K562 (cell line): ENCODE measurements around the gene RNASE2. TPM values are rescaled to one million over a fixed set of nuclear protein-coding genes. Genes with fewer than 3 reads are reported as not detected.

Experiments used
- ESRRB ChIP-seq: fragments of 250-450 bp; sonication (Bioruptor Pico); IDR thresholded peaks from 2 replicates; pipeline ENCODE4 v1.5.0; 2020; ENCODE audit warnings: mild to moderate bottlenecking, moderate library complexity, borderline replicate concordance
- RERE ChIP-seq: sonication (generic); formaldehyde crosslinking; IDR thresholded peaks from 2 replicates; pipeline ENCODE4 v1.8.0; 2023; ENCODE audit warnings: missing genetic modification reagents, mild to moderate bottlenecking, borderline replicate concordance
- TFAP4 ChIP-seq: sonication (generic); formaldehyde crosslinking; IDR thresholded peaks from 2 replicates; pipeline ENCODE4 v1.8.0; 2022; ENCODE audit warnings: missing genetic modification reagents, mild to moderate bottlenecking, moderate library complexity, borderline replicate concordance
- ZBTB40 ChIP-seq, 2 experiments: fragments of 450-650 bp in 1 of 2; sonication (generic) in 1 of 2; formaldehyde crosslinking in 1 of 2; IDR thresholded peaks; 2 replicates each; pipeline versions ENCODE4 v1.7.1 to v1.9.0; 2016 to 2022; ENCODE audit warnings: inconsistent platforms in 1 of 2, mild to moderate bottlenecking in 1 of 2, missing genetic modification reagents in 1 of 2
- polyA plus RNA-seq, 8 experiments: library from polyadenylated mRNA; depleted of rRNA in 4 of 8; stranded (reverse) in 5 of 8; unstranded in 3 of 8; fragments of >200 nt; fragmentation: Nextera tagmentation in 2 of 8; fragmentation: Illumina TruSeq in 1 of 8; extraction: Ambion mirVana in 2 of 8; extraction: Trizol in 1 of 8; gene quantifications; 2 replicates each; pipeline versions ENCODE4 v1.2.1 to v1.2.3, GENCODE V29; 2011 to 2014; ENCODE audit warnings: inconsistent platforms in 1 of 8, missing spikeins in 1 of 8
- total RNA-seq, 7 experiments: library from RNA; depleted of rRNA in 6 of 7; stranded (reverse); fragments of >200 nt in 6 of 7; fragmentation: Illumina TruSeq in 2 of 7; extraction: Trizol in 2 of 7; gene quantifications; 2 replicates each; pipeline versions ENCODE4 v1.2.1 to v1.2.3, GENCODE V29; 2011 to 2021; ENCODE audit warnings: low replicate concordance in 1 of 7

Gene RNASE2
- total and polyA plus RNA-seq, 9 of the 15 experiments (the other 6 are each of a cell fraction or from before 2014, with no cell fraction given) = not detected

GRCh38 chr14:20973501-20973900 lies 18.2 kb downstream of the RNASE2 start (continued):
- TF ChIP-seq ZBTB40 (IDR thresholded peaks at IDR 0.05) (no peak), ZBTB40 (CRISPR knock-in tag; IDR thresholded peaks at IDR 0.05) (no peak), ESRRB (CRISPR knock-in tag) (no peak), RERE (CRISPR knock-in tag) (no peak), TFAP4 (CRISPR knock-in tag) (no peak)
